ENCODE measurements around the gene KDM4C. TPM values are rescaled to one million over a fixed set of nuclear protein-coding genes. Genes with fewer than 3 reads are reported as not detected.

The KDM4C gene
- total and polyA plus RNA-seq, 4 donors = 9.5 to 54.4 (median 28.3) TPM

DNA sequence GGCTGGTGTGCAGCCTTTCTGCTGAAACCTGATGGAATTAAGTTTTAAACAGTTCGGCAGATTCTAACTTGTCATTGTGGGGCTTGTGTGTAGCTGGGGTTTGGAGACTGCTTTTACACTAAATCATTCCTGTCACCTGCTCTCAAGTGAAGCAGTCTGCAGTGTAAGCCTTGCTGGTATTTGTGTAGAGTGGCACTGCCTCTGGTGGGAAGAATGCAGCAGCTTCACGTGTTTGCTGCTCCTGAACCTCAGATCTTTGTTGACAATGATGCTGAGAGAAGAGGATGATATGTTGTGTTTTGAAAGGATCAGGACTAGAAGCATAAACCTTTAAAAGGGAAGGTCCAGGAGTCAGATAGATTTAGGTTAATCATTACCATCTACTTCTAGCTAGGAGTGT lies 88.1 kb downstream of the KDM4C start:
- Histone ChIP-seq H3K27ac (ENCODE audit: low read depth in 1 of 2, low read length in 2 of 2) (no peak overlapping the region), H3K4me3 (ENCODE audit: low read length in 2 of 2) (no peak overlapping the region), H3K27me3 (ENCODE audit: control insufficient read depth in 1 of 2, insufficient read depth in 2 of 2, low read length in 1 of 2) (no peaks in the 10 kb centered on the region), H3K9me3 (ENCODE audit: control insufficient read depth, low read length) (no peaks in the 10 kb centered on the region), H3K36me3 (ENCODE audit: control insufficient read depth in 1 of 2, insufficient read depth in 2 of 2, low read length in 1 of 2) (peaks cover 0 to 2% of the 10 kb centered on the region in 2 donors), H3K4me1 (ENCODE audit: control insufficient read depth in 1 of 2, insufficient read depth in 2 of 2, low read length in 2 of 2) (no peaks in the 10 kb centered on the region)
- ATAC-seq (ENCODE audit: low FRiP score) = no peak
- intact Hi-C loops (cut with DNase I) = no loop called here
- 49 to 61% methylated on average over 2 of the region's 2 CpGs for WGBS, 2 donors
- DNase-seq = no peak

DNA sequence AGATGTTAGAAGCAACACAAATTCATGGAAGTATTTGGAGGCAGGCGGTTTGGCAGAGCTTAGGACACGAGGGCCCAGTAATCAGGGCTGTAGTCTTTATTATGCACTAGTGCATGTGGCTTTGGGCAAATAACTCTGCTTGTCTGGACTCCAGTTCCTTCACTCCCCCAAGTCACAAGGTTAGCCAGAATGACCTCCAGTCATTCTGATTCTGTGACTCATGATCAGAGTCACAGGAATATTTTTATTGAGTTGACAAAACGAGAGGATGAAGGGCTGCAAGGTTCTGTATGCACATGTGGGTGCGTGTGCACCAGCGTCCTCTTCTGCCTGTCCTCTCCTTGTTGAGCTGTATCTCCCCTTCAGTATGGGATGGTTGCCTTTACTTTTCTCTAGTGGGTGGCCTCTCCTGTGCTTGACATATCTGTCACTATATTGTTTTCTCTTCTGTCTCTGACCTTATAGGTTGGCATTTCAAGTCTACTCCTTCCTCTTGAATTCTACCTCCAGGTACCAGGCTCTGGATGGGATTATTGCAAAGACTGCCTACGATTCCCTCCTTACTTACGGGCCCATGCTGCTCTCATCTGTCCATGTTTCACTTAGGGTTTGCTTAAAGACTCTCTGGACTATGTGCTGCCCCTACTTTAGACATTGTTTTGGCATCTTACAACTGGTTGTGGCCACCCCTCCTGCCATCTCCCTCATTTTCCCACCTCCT lies 94.6 kb downstream of the KDM4C start:
- intact Hi-C loops (cut with DNase I) = loop anchor here in 1 of 2 donors (10.0 kb wide), 1 partner anchor 98 kb away; the partner anchor contains the start of gene KDM4C
- WGBS, 2 donors = 68 to 73% methylated on average over 7 of the region's 7 CpGs
- H3K9me3 ChIP-seq (ENCODE audit: control insufficient read depth, low read length) = no peaks in the 10 kb centered on the region
- H3K36me3 ChIP-seq (ENCODE audit: control insufficient read depth in 1 of 2, insufficient read depth in 2 of 2, low read length in 1 of 2) = no peaks in the 10 kb centered on the region
- no peaks in the 10 kb centered on the region for H3K27me3 ChIP-seq (ENCODE audit: control insufficient read depth in 1 of 2, insufficient read depth in 2 of 2, low read length in 1 of 2)
- H3K4me1 ChIP-seq (ENCODE audit: control insufficient read depth in 1 of 2, insufficient read depth in 2 of 2, low read length in 2 of 2) = no peaks in the 10 kb centered on the region
- DNase-seq (no peak), ATAC-seq (ENCODE audit: low FRiP score) (no peak)
- no peak overlapping the region for H3K4me3 ChIP-seq (ENCODE audit: low read length in 2 of 2)
- peak overlapping the region in 1 of 2 donors; percentile 9 for H3K27ac ChIP-seq (ENCODE audit: low read depth in 1 of 2, low read length in 2 of 2)

DNA sequence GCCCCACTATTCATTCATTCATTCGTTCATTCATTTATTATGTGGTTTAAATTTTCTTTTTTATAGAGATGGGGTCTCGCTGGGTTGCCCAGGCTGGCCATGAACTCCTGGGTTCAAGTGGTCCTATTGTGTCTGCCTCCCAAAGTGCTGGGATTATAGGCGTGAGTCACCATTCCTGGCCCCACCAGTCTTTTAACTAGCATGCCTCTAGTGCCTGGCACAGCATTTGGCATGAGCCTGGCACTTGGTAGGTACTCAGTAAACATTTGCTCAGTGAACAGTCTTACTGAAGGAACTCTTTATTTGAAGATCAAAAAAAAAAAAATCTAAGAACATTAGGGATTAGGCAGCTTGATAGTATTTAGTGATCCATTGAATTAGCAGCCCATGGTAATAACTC lies 98.1 kb downstream of the KDM4C start:
- no peaks in the 10 kb centered on the region for H3K27me3 ChIP-seq (ENCODE audit: control insufficient read depth in 1 of 2, insufficient read depth in 2 of 2, low read length in 1 of 2)
- H3K4me1 ChIP-seq (ENCODE audit: control insufficient read depth in 1 of 2, insufficient read depth in 2 of 2, low read length in 2 of 2) = no peaks in the 10 kb centered on the region
- intact Hi-C loops (cut with DNase I) = loop anchor here in 1 of 2 donors (10.0 kb wide), 1 partner anchor 101 kb away; the partner anchor contains the start of gene KDM4C
- no peak for ATAC-seq (ENCODE audit: low FRiP score)
- no peak for DNase-seq
- no peaks in the 10 kb centered on the region for H3K36me3 ChIP-seq (ENCODE audit: control insufficient read depth in 1 of 2, insufficient read depth in 2 of 2, low read length in 1 of 2)
- H3K9me3 ChIP-seq (ENCODE audit: control insufficient read depth, low read length) = no peaks in the 10 kb centered on the region
- no peak overlapping the region for H3K27ac ChIP-seq (ENCODE audit: low read depth in 1 of 2, low read length in 2 of 2)
- no peak overlapping the region for H3K4me3 ChIP-seq (ENCODE audit: low read length in 2 of 2)
- WGBS, 2 donors = 76 to 80% methylated on average over 3 of the region's 3 CpGs

DNA sequence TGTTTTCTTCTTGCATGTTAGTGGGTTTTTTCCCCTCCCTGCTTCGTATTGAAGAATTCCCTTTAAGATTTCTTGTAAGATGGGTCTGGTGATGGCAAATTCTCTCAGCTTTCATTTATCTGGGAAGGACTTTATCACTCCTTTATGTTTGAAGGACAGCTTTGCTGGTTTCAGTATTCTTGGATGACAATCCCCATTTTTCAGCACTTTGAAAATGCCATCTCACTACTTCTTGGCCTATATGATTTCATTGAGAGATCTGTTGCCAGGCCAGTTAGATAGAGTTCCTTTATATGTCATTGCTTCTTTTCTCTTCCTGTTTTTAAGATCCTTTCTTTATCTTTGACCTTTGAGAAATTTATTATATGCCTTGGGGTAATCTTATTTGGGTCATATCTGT lies 106.3 kb downstream of the KDM4C start:
- intact Hi-C loops (cut with DNase I) = no loop called here
- WGBS, 2 donors = 97 to 100% methylated on average over 1 of the region's 1 CpG

DNA sequence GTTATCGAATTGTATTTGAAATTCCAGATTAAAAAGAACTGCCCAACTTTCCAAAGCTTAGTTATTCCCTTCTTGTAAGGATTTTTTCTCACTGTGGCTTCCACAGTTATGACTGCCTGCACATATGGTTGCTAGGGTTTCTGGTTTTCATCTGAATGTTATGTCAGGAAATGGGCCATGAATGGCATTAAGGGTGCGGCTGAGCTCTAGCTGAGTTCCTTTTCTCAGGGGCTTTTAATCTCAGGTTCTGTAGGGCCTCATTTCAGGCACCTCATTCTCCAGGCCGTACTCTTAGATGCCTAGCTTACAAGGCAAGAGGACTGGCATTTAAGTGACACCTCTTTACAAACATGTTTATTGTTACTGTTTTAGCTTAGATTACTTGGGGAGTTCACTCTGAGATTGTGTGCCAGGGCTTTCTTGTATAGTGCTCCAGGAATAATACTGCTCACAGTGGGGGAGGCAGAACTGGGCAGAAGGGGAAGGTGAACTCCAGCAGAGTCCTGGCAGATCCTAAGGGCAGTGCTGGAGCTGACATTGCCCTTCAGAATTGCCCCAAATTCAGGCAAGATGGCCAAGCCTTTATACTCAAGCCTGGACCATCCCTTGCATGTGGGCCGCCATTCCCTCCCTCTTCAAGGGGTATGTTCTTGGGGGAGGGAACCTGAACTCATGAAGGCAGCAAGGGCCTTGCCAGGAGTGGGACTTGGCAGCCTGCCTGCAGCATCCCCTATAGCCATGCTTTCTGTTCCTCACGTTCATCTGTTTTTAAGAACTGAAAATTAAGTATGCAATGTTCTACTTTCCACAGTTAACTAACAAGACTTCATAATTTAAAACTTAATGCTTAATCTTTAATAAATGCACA lies 111.5 kb downstream of the KDM4C start:
- no peak overlapping the region for H3K27ac ChIP-seq (ENCODE audit: low read depth in 1 of 2, low read length in 2 of 2)
- DNase-seq (no peak), ATAC-seq (ENCODE audit: low FRiP score) (no peak)
- no peak overlapping the region for H3K4me3 ChIP-seq (ENCODE audit: low read length in 2 of 2)
- intact Hi-C loops (cut with DNase I) = no loop called here
- H3K36me3 ChIP-seq (ENCODE audit: control insufficient read depth in 1 of 2, insufficient read depth in 2 of 2, low read length in 1 of 2) = no peaks in the 10 kb centered on the region
- H3K27me3 ChIP-seq (ENCODE audit: control insufficient read depth in 1 of 2, insufficient read depth in 2 of 2, low read length in 1 of 2) = no peaks in the 10 kb centered on the region
- peaks cover 0 to 2% of the 10 kb centered on the region in 2 donors for H3K4me1 ChIP-seq (ENCODE audit: control insufficient read depth in 1 of 2, insufficient read depth in 2 of 2, low read length in 2 of 2)
- WGBS, 2 donors = 31 to 33% methylated on average over 5 of the region's 5 CpGs
- H3K9me3 ChIP-seq (ENCODE audit: control insufficient read depth, low read length) = no peaks in the 10 kb centered on the region

More for the DNA sequence above, 106.3 kb downstream of the KDM4C start:
- Histone ChIP-seq H3K27me3 (ENCODE audit: control insufficient read depth in 1 of 2, insufficient read depth in 2 of 2, low read length in 1 of 2) (no peaks in the 10 kb centered on the region), H3K4me3 (ENCODE audit: low read length in 2 of 2) (no peak overlapping the region), H3K36me3 (ENCODE audit: control insufficient read depth in 1 of 2, insufficient read depth in 2 of 2, low read length in 1 of 2) (no peaks in the 10 kb centered on the region), H3K4me1 (ENCODE audit: control insufficient read depth in 1 of 2, insufficient read depth in 2 of 2, low read length in 2 of 2) (no peaks in the 10 kb centered on the region), H3K27ac (ENCODE audit: low read depth in 1 of 2, low read length in 2 of 2) (no peak overlapping the region), H3K9me3 (ENCODE audit: control insufficient read depth, low read length) (peaks cover 2% of the 10 kb centered on the region)
- ATAC-seq (ENCODE audit: low FRiP score) = no peak
- no peak for DNase-seq

DNA sequence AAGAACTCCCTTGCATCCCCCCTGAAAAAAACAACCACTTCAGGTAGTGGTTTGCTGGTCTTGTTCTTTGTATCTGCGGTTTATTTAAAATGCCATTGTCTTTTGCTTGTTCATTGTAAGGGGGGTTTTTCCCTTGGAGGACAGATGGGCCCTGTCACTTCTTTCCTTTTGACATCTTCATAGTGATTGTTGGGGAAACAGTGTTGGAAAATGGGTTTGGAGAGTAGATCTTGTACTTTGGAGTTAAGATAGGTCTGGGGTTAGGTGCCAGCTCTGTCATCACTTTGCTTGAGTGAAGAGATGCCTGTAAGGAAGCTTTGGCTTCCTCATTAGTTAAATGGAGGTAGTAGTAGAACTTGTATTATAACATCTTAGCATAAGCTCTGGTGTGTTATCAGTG lies 112.4 kb downstream of the KDM4C start:
- Histone ChIP-seq H3K36me3 (ENCODE audit: control insufficient read depth in 1 of 2, insufficient read depth in 2 of 2, low read length in 1 of 2) (no peaks in the 10 kb centered on the region), H3K27ac (ENCODE audit: low read depth in 1 of 2, low read length in 2 of 2) (no peak overlapping the region), H3K4me1 (ENCODE audit: control insufficient read depth in 1 of 2, insufficient read depth in 2 of 2, low read length in 2 of 2) (peaks cover 0 to 2% of the 10 kb centered on the region in 2 donors), H3K27me3 (ENCODE audit: control insufficient read depth in 1 of 2, insufficient read depth in 2 of 2, low read length in 1 of 2) (no peaks in the 10 kb centered on the region), H3K9me3 (ENCODE audit: control insufficient read depth, low read length) (no peaks in the 10 kb centered on the region), H3K4me3 (ENCODE audit: low read length in 2 of 2) (no peak overlapping the region)
- 99 to 100% methylated on average over 1 of the region's 1 CpG for WGBS, 2 donors
- intact Hi-C loops (cut with DNase I) = no loop called here
- ATAC-seq (ENCODE audit: low FRiP score) = no peak
- DNase-seq = no peak

DNA sequence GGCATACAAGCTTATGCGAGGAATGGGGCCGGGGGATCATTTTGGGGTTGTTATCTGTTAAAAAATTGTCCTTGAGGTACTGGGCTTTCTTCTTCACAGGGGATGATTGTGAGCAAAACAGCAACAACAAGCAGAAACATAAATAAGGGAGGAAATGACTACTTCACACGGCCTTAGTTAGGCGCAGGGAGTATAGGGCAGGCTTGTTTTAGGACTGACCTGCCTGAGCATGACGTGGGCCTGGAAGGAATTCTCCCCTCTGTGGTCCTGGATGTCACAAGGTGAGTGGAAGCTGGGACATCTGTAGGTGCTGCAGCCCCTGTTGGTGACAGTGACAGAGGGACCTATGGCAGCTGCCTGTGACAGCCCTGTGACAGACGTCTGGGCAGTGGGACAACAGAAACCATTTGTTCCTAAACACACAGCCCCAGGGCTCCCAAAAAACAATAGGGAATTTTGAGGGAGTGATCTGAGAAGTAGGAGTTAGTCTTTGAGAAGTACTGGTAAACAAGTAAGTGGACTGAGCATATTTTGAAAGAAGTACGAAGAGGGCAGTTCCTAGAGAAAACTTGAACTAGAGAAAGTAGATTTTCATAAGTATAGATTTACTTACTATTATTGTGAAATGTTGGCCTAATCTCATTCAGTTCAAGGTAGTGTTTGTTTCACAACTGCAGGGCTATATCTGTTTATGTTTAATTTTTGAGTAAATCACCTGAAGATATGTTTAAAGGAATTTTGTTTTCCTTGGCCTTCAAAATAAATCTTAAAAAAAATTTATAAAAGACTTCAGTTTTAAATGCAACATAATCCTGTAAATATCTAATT lies 113.1 kb downstream of the KDM4C start:
- no peak overlapping the region for H3K4me3 ChIP-seq (ENCODE audit: low read length in 2 of 2)
- H3K27me3 ChIP-seq (ENCODE audit: control insufficient read depth in 1 of 2, insufficient read depth in 2 of 2, low read length in 1 of 2) = no peaks in the 10 kb centered on the region
- 92 to 93% methylated on average over 7 of the region's 7 CpGs for WGBS, 2 donors
- H3K9me3 ChIP-seq (ENCODE audit: control insufficient read depth, low read length) = no peaks in the 10 kb centered on the region
- peaks cover 0 to 2% of the 10 kb centered on the region in 2 donors for H3K4me1 ChIP-seq (ENCODE audit: control insufficient read depth in 1 of 2, insufficient read depth in 2 of 2, low read length in 2 of 2)
- ATAC-seq (ENCODE audit: low FRiP score) (no peak), DNase-seq (no peak)
- H3K27ac ChIP-seq (ENCODE audit: low read depth in 1 of 2, low read length in 2 of 2) = no peak overlapping the region
- intact Hi-C loops (cut with DNase I) = no loop called here
- H3K36me3 ChIP-seq (ENCODE audit: control insufficient read depth in 1 of 2, insufficient read depth in 2 of 2, low read length in 1 of 2) = no peaks in the 10 kb centered on the region

DNA sequence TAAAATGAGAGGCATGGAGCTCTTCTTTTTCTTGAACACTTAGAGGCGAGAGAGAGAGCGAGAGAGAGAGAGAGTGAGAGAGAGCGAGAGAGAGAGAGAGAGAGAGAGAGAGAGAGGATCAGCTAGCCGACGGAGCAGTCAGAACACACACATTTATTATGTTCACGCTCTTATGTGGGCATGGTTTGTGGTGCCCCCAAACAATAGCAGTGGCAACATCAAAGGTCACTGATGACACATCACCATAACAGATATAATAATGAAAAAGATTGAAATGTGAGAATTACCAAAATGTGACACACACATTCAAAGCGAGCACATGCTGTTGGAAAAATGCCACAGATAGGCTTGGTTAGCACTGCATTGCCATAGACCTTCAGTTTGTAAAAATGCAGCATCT lies 116.1 kb downstream of the KDM4C start:
- no peak for ATAC-seq (ENCODE audit: low FRiP score)
- H3K9me3 ChIP-seq (ENCODE audit: control insufficient read depth, low read length) = no peaks in the 10 kb centered on the region

More for the DNA sequence above, 116.1 kb downstream of the KDM4C start:
- Histone ChIP-seq H3K4me1 (ENCODE audit: control insufficient read depth in 1 of 2, insufficient read depth in 2 of 2, low read length in 2 of 2) (peaks cover 0 to 2% of the 10 kb centered on the region in 2 donors), H3K27ac (ENCODE audit: low read depth in 1 of 2, low read length in 2 of 2) (no peak overlapping the region), H3K27me3 (ENCODE audit: control insufficient read depth in 1 of 2, insufficient read depth in 2 of 2, low read length in 1 of 2) (no peaks in the 10 kb centered on the region), H3K4me3 (ENCODE audit: low read length in 2 of 2) (no peak overlapping the region), H3K36me3 (ENCODE audit: control insufficient read depth in 1 of 2, insufficient read depth in 2 of 2, low read length in 1 of 2) (no peaks in the 10 kb centered on the region)
- 16 to 19% methylated on average over 6 to 7 of the region's 7 CpGs for WGBS, 2 donors
- no peak for DNase-seq
- intact Hi-C loops (cut with DNase I) = no loop called here
